KMS-11 (cell line): ENCODE data around the gene CYB561A3.
A peak's percentile ranks its signal among the peaks of the same experiment; 100 is the strongest.

Source experiments
- H2AFZ ChIP-seq: fragments of 200-600 bp; sonication (generic); 2 replicates; pipeline ENCODE4 v1.6.1; 2016; ENCODE audit warnings: antibody characterized with exemption, mixed run types, low read depth
- H3K27ac ChIP-seq: fragments of 200-600 bp; sonication (generic); 2 replicates; pipeline ENCODE4 v1.6.1; 2016; ENCODE audit warnings: mild to moderate bottlenecking, mixed run types
- H3K27me3 ChIP-seq: fragments of 200-600 bp; sonication (generic); 2 replicates; pipeline ENCODE4 v1.6.1; 2017; ENCODE audit warnings: mild to moderate bottlenecking, low read depth, mixed run types, moderate library complexity; ENCODE audit not compliant: insufficient read depth
- H3K36me3 ChIP-seq: fragments of 200-600 bp; sonication (generic); 2 replicates; pipeline ENCODE4 v1.6.1; 2017; ENCODE audit warnings: mild to moderate bottlenecking, mixed run types; ENCODE audit not compliant: insufficient read depth
- H3K4me1 ChIP-seq: fragments of 200-600 bp; sonication (generic); 2 replicates; pipeline ENCODE4 v1.6.1; 2016; ENCODE audit warnings: mild to moderate bottlenecking, low read depth, mixed run types; ENCODE audit not compliant: poor library complexity, severe bottlenecking
- H3K4me2 ChIP-seq: fragments of 200-600 bp; sonication (generic); 2 replicates; pipeline ENCODE4 v1.7.0; 2016; ENCODE audit warnings: mild to moderate bottlenecking, mixed run types
- H3K4me3 ChIP-seq: fragments of 200-600 bp; sonication (generic); IDR thresholded peaks from 2 replicates; pipeline ENCODE4 v1.6.1; 2017; ENCODE audit warnings: low read depth, low read length, mixed read lengths; ENCODE audit not compliant: insufficient read depth
- H3K79me2 ChIP-seq: fragments of 200-600 bp; sonication (generic); 2 replicates; pipeline ENCODE4 v1.6.1; 2016; ENCODE audit warnings: low read depth, mixed run types; ENCODE audit not compliant: insufficient read depth
- H3K9ac ChIP-seq: fragments of 200-600 bp; sonication (generic); 2 replicates; pipeline ENCODE4 v1.6.1; 2016; ENCODE audit warnings: mild to moderate bottlenecking, mixed run types
- H4K20me1 ChIP-seq: fragments of 200-600 bp; sonication (generic); 2 replicates; pipeline ENCODE4 v1.6.1; 2016; ENCODE audit warnings: mild to moderate bottlenecking, mixed run types; ENCODE audit not compliant: insufficient read depth
- CTCF ChIP-seq: fragments of 200-600 bp; sonication (generic); conservative IDR thresholded peaks from 2 replicates; pipeline ENCODE4 v1.6.1; 2017; ENCODE audit warnings: low read depth, mild to moderate bottlenecking, antibody characterized with exemption, low read length, moderate library complexity, mixed read lengths

Gene CYB561A3

GRCh38 chr11:61361741-61362541 is at the start of gene CYB561A3, which contains the start of gene TMEM138:
Gene CYB561A3 (minus strand): TSS chr11:61361882. CDS start chr11:61356713, 5,169 bp downstream.
Gene TMEM138 (plus strand): TSS chr11:61362374. CDS start chr11:61364391, 2,017 bp downstream.
- Histone ChIP-seq H4K20me1 (no peaks in the 10 kb centered on the region), H3K79me2 (peaks cover 50% of the 10 kb centered on the region), H3K36me3 (peaks cover 13% of the 10 kb centered on the region; the same call in 1 of the 2 replicates), H3K27ac (peak within 1 kb of the TSS; percentile 94), H3K4me2 (peak within 1 kb of the TSS; percentile 85), H3K27me3 (no peaks in the 10 kb centered on the region), H3K4me3 (peak within 1 kb of the TSS; percentile 11), H3K4me1 (peaks cover 59% of the 10 kb centered on the region), H2AFZ (peak within 1 kb of the TSS; percentile 64), H3K9ac (peak within 1 kb of the TSS; percentile 96)
- TF ChIP-seq CTCF: no peak

- H3K4me1 ChIP-seq: no peaks in the 10 kb centered on the region
- H2AFZ ChIP-seq: no peak overlapping the region
- no peak for TF ChIP-seq CTCF
- no peaks in the 10 kb centered on the region; the same call in 1 of the 2 replicates for H4K20me1 ChIP-seq
- no peaks in the 10 kb centered on the region for H3K27me3 ChIP-seq
- H3K79me2 ChIP-seq: no peaks in the 10 kb centered on the region
- no peak overlapping the region for H3K9ac ChIP-seq
- no peak overlapping the region for H3K27ac ChIP-seq
- no peak overlapping the region for H3K4me3 ChIP-seq
- no peak overlapping the region for H3K4me2 ChIP-seq
- H3K36me3 ChIP-seq: peaks cover 13% of the 10 kb centered on the region; the same call in 1 of the 2 replicates
These were observed 45.5 kb upstream of the CYB561A3 start for GRCh38 chr11:61406991-61407728.

GRCh38 chr11:61406067-61406466 is 44.4 kb upstream of the CYB561A3 start:
- no peak overlapping the region for H3K4me3 ChIP-seq
- H3K27ac ChIP-seq: no peak overlapping the region
- H3K79me2 ChIP-seq: no peaks in the 10 kb centered on the region
- no peaks in the 10 kb centered on the region; the same call in 1 of the 2 replicates for H4K20me1 ChIP-seq
- H2AFZ ChIP-seq: no peak overlapping the region
- H3K27me3 ChIP-seq: no peaks in the 10 kb centered on the region
- H3K36me3 ChIP-seq: peaks cover 13% of the 10 kb centered on the region; the same call in 1 of the 2 replicates
- no peak for TF ChIP-seq CTCF
- H3K9ac ChIP-seq: no peak overlapping the region
- no peaks in the 10 kb centered on the region for H3K4me1 ChIP-seq
- H3K4me2 ChIP-seq: no peak overlapping the region

- Histone ChIP-seq H2AFZ (no peak overlapping the region), H3K27me3 (no peaks in the 10 kb centered on the region), H3K36me3 (peaks cover 13% of the 10 kb centered on the region; the same call in 1 of the 2 replicates), H3K4me1 (no peaks in the 10 kb centered on the region), H3K4me3 (no peak overlapping the region), H4K20me1 (no peaks in the 10 kb centered on the region), H3K79me2 (no peaks in the 10 kb centered on the region), H3K4me2 (no peak overlapping the region), H3K9ac (no peak overlapping the region), H3K27ac (no peak overlapping the region)
- no peak for TF ChIP-seq CTCF
These were observed 43.0 kb upstream of the CYB561A3 start for GRCh38 chr11:61404641-61405040.
